ENCODE results near the gene WDR38.

WDR38 gene

DNA sequence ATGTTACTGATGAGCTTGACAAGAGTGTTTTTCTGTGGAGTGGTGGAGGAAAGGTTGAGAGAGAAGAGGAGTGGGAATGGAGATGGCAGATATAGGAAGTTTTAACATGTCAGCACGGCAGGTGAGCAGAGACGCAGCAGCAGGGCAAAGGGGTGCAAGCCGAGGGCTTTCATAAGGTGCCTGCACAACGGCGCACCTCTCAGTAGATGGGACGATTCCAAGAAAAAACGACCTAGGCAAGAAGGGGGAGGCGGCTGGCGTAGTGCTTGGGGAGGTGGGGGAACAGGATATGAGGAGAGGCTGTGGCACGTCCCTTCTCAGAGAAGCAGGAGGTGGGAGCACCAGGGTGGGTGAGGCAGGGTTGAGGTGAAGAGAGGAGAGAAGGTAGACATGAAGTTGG is 33.2 kb downstream of the WDR38 start:
- no peak for DNase-seq

- no peak for DNase-seq
Observed at GRCh38 chr9:124886866-124887492, 33.7 kb downstream of the WDR38 start.

DNA sequence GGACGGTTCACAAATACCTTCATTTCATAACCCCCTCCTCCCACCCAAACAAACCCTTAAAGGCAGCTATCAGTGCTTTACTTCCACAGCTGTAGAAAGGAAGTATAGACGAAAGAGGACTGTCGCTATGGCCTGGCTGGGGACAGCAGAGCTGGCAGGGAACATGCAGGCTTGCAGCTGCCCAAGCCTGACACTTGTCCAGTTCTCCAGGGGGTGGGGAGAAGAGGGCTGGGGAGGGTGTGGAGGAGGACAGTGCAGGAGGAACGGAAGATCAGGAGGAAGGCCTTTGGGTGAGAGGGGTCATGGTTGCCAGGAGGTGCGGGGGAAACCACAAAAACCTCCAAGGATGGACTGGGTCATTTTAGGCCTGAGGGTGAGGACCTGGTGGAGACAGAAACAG is 34.6 kb downstream of the WDR38 start:
- DNase-seq = no peak

DNA sequence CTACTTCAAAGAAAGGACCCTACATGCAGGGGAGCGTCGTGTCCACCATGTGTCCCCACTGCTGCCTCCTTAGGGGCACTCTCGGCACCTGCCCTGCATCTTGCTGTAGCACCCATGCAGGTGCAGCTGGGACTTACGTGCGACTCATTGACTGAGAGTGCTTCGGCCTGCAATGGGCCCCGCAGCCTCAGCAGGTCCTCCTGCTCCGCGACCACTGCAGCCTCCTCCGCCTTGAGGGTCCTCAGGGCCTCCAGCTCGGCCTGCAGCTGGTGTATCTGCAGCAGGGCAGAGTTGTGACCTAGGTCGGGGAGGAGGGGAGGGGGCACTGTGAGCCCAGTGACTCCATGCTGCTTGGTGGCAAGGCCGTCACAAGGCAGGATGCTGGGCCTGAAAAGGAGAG is 35.7 kb downstream of the WDR38 start:
- DNase-seq = no peak

DNA sequence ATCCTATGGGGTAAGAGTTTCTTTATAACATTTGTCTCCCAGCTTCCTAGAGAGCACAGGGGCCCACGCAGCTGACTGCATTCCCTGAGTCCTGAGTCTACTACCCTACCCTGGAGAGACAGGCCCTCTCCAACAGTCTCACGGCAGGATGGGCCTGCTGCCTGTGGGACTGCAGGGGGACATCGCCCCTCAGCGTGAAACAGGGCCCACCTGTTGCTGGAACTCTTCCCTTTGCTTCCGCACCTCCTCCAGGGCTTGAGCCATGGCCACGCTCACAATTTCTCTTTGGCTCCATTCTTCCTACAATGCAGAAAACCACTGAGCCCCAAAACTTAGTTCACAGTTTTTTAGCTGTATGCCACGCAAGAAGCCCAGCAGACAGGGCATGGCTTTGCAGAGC is 36.9 kb downstream of the WDR38 start:
- DNase-seq = no peak

GRCh38 chr9:124894035-124894740 is 40.9 kb downstream of the WDR38 start:
- no peak for DNase-seq

- no peak for DNase-seq
Observed at GRCh38 chr9:124894741-124895170, 41.5 kb downstream of the WDR38 start.

- DNase-seq = no peak
Observed at GRCh38 chr9:124897570-124898460, 44.6 kb downstream of the WDR38 start.

- DNase-seq = no peak
Observed at GRCh38 chr9:124899845-124900244, 46.6 kb downstream of the WDR38 start.

DNA sequence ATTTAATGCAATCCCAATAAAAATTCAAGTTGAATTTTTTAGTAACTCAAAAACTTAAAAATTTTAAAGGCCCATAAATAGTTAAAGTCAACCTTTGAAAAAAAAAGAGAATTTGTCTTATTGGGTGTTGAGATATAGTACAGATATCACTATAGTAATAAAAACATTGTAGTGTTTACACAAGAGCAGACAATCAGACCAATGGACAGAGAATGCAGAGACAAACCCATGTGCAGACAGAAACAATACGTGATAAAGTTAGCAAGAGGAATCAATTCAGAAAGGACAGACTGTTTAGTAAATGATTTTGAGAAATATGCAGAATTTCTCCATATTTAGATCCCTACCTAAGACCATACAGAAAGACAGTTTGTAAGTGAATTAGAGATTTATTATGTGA is 53.7 kb downstream of the WDR38 start:
- no peak for DNase-seq

Data from activated CD4-positive, alpha-beta T cell treated with anti-CD3 and anti-CD28 coated beads, Interleukin-2, amount 50 U/mL, for 48 hours (primary cell).